ENCODE results near the gene DPYD. TPM values are rescaled to one million over a fixed set of nuclear protein-coding genes. Genes with fewer than 3 reads are reported as not detected.

The DPYD gene
- total RNA-seq, 1 experiment from 2014 or later: 12.8 TPM

DNA sequence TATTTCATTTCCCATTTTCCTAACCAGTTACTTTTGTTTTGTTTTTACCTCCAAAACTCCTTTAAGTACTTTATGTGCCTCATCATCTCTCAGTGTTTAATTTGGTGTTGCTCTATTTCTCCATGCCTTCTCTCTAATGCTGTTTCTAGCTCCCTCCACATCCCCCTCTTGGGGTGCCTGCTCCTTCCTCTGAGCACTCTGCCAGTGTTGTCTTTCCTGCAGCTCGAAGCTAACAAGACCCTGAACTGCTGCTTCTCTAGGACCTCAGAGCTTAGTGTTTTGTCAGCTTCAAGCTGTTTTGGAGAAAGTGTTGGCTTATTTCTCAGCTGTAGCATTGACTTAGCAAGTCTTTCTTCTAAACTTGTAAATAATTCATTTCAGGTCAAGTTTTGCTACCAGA is 290.6 kb downstream of the DPYD start:
- Histone ChIP-seq H3K9ac (ENCODE audit: low read length) (no peak overlapping the region), H4K20me1 (ENCODE audit: low read length) (no peaks in the 10 kb centered on the region), H3K9me3 (ENCODE audit: low read length) (no peaks in the 10 kb centered on the region), H3K27me3 (ENCODE audit: low read length) (no peaks in the 10 kb centered on the region), H3K27ac (ENCODE audit: low read length) (no peak overlapping the region), H3K4me3 (ENCODE audit: low read length) (no peak overlapping the region), H2AFZ (ENCODE audit: low read length) (no peak overlapping the region), H3K36me3 (ENCODE audit: low read depth, low read length) (no peaks in the 10 kb centered on the region), H3K9me2 (replicated peaks; ENCODE audit: low read length) (no peaks in the 10 kb centered on the region), H3K4me2 (ENCODE audit: low read length) (no peak overlapping the region), H3K4me1 (ENCODE audit: insufficient read depth, low read length) (peaks cover 10% of the 10 kb centered on the region), H3K79me2 (ENCODE audit: low read length) (no peaks in the 10 kb centered on the region), H3F3A (ENCODE audit: low read length, unreplicated experiment) (no peaks in the 10 kb centered on the region)
- POLR2A ChIA-PET (ENCODE audit: unreplicated experiment): no interaction called here
- CTCF ChIA-PET: no interaction called here
- TF ChIP-seq EZH2phosphoT487 (IDR thresholded peaks at IDR 0.05; ENCODE audit: borderline replicate concordance, low read length): no peak
- ATAC-seq (no peak), DNase-seq (no peak)
- BruUV-seq (replicated peaks): no TSS peak
- intact Hi-C loops (cut with micrococcal nuclease): no loop called here

DNA sequence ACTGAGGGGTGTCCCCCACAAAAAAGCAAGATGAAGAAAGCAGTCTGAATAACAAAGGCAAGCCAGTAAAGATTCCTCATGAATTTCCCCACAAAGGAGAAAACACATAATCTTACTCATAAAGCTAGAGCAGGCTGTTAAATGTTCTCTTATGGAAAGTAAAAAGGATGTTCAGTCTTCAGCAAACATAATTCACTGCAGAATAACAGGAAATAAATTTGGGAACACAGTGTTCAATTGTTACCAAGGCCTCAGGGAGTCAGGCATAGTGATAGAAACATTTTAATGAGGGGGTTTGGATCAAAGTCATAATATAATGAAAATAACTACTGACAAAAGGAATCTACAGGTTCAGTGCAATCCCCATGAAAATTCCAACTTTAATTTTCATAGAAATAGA is 297.6 kb downstream of the DPYD start:
- Histone ChIP-seq H3K9me3 (ENCODE audit: low read length) (no peaks in the 10 kb centered on the region), H2AFZ (ENCODE audit: low read length) (no peak overlapping the region)
- no peak for TF ChIP-seq EZH2 (IDR thresholded peaks at IDR 0.05; ENCODE audit: low read length, unreplicated experiment)
- TF ChIP-seq EZH2phosphoT487 (IDR thresholded peaks at IDR 0.05; ENCODE audit: borderline replicate concordance, low read length): no peak
- TF ChIP-seq, protein P1, sequence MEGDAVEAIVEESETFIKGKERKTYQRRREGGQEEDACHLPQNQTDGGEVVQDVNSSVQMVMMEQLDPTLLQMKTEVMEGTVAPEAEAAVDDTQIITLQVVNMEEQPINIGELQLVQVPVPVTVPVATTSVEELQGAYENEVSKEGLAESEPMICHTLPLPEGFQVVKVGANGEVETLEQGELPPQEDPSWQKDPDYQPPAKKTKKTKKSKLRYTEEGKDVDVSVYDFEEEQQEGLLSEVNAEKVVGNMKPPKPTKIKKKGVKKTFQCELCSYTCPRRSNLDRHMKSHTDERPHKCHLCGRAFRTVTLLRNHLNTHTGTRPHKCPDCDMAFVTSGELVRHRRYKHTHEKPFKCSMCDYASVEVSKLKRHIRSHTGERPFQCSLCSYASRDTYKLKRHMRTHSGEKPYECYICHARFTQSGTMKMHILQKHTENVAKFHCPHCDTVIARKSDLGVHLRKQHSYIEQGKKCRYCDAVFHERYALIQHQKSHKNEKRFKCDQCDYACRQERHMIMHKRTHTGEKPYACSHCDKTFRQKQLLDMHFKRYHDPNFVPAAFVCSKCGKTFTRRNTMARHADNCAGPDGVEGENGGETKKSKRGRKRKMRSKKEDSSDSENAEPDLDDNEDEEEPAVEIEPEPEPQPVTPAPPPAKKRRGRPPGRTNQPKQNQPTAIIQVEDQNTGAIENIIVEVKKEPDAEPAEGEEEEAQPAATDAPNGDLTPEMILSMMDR (conservative IDR thresholded peaks at IDR 0.05; ENCODE audit: low read depth, low read length): no peak

DNA sequence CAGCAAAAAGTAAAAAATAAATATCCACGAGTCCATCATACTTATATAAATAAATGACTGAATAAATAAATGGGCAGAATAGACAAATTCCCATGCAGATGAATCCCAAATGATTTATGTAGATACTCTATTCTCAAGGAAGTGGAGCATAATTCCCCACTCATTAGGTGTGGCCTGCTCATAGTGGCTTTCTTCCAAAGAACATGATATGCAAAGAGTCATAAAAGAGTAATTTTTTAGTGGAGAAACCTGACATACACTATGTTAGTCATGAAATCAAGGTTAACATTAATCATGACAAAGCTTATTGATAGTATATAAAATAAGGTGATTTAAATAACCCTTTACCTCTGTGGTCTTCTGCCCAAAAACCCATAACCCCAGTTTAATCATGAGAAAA is 298.9 kb downstream of the DPYD start:
- H3K4me3 ChIP-seq (ENCODE audit: low read length): no peak overlapping the region
- H2AFZ ChIP-seq (ENCODE audit: low read length): no peak overlapping the region
- no peaks in the 10 kb centered on the region for H3K27me3 ChIP-seq (ENCODE audit: low read length)
- no peaks in the 10 kb centered on the region for H3K9me2 ChIP-seq (replicated peaks; ENCODE audit: low read length)
- no peaks in the 10 kb centered on the region for H3F3A ChIP-seq (ENCODE audit: low read length, unreplicated experiment)
- ChIA-PET POLR2A (ENCODE audit: unreplicated experiment) (no interaction called here), CTCF (no interaction called here)
- H3K79me2 ChIP-seq (ENCODE audit: low read length): no peaks in the 10 kb centered on the region
- H3K9me3 ChIP-seq (ENCODE audit: low read length): no peaks in the 10 kb centered on the region
- no peak overlapping the region for H3K9ac ChIP-seq (ENCODE audit: low read length)
- DNase-seq (peak; percentile 81), ATAC-seq (peak; percentile 93)
- H3K4me2 ChIP-seq (ENCODE audit: low read length): peak overlapping the region; percentile 30; the same call in 1 of the 2 replicates
- H4K20me1 ChIP-seq (ENCODE audit: low read length): no peaks in the 10 kb centered on the region
- intact Hi-C loops (cut with micrococcal nuclease): no loop called here
- H3K4me1 ChIP-seq (ENCODE audit: insufficient read depth, low read length): peaks cover 18% of the 10 kb centered on the region
- H3K36me3 ChIP-seq (ENCODE audit: low read depth, low read length): no peaks in the 10 kb centered on the region
- H3K27ac ChIP-seq (ENCODE audit: low read length): peak overlapping the region; percentile 73
- BruUV-seq (replicated peaks): no TSS peak
- TF ChIP-seq, protein P1 (conservative IDR thresholded peaks at IDR 0.05; ENCODE audit: low read depth, low read length): no peak
- TF ChIP-seq EZH2 (IDR thresholded peaks at IDR 0.05; ENCODE audit: low read length, unreplicated experiment) (no peak), EZH2phosphoT487 (IDR thresholded peaks at IDR 0.05; ENCODE audit: borderline replicate concordance, low read length) (no peak)

More for the DNA sequence above, 297.6 kb downstream of the DPYD start:
- H3K9ac ChIP-seq (ENCODE audit: low read length): no peak overlapping the region; the same call in 1 of the 2 replicates
- no peaks in the 10 kb centered on the region for H3K36me3 ChIP-seq (ENCODE audit: low read depth, low read length)
- H3K27ac ChIP-seq (ENCODE audit: low read length): peak overlapping the region; percentile 64
- CTCF ChIA-PET: interaction anchor here (0.6 kb wide), 1 partner anchor 1126 kb away, joined by 3 read pairs; no protein-coding TSS in a partner anchor
- intact Hi-C loops (cut with micrococcal nuclease): no loop called here
- no peak overlapping the region for H3K4me3 ChIP-seq (ENCODE audit: low read length)
- no TSS peak for BruUV-seq (replicated peaks)
- ATAC-seq: peak; percentile 64
- POLR2A ChIA-PET (ENCODE audit: unreplicated experiment): no interaction called here
- no peaks in the 10 kb centered on the region for H3K27me3 ChIP-seq (ENCODE audit: low read length)
- no peaks in the 10 kb centered on the region for H3K79me2 ChIP-seq (ENCODE audit: low read length)
- no peaks in the 10 kb centered on the region for H3F3A ChIP-seq (ENCODE audit: low read length, unreplicated experiment)
- H4K20me1 ChIP-seq (ENCODE audit: low read length): no peaks in the 10 kb centered on the region
- H3K4me1 ChIP-seq (ENCODE audit: insufficient read depth, low read length): peaks cover 18% of the 10 kb centered on the region
- H3K9me2 ChIP-seq (replicated peaks; ENCODE audit: low read length): no peaks in the 10 kb centered on the region
- no peak for DNase-seq
- H3K4me2 ChIP-seq (ENCODE audit: low read length): no peak overlapping the region

Data from PC-3 (cell line).